AG04450 (cell line): ENCODE data around the gene TGM2. TPM values are rescaled to one million over a fixed set of nuclear protein-coding genes. Genes with fewer than 3 reads are reported as not detected.

Experiments used
- CTCF ChIA-PET: fragments of 300-600, 350-600 bp; formaldehyde crosslinking; extraction: SDS; loops from one replicate; lab custom pipeline; 2022; ENCODE audit warnings: antibody characterized with exemption, inconsistent platforms; lab: Charles Lee
- POLR2A ChIA-PET: fragments of 350-600 bp; formaldehyde crosslinking; extraction: SDS; loops from one replicate; lab custom pipeline; 2021; ENCODE audit warnings: antibody characterized with exemption, inconsistent platforms; lab: Yijun Ruan, JAX
- DNase-seq: peaks from one replicate; pipeline ENCODE4 v3.0.0-alpha.2; 2011; ENCODE audit warnings: low read depth, low spot score
- H3K27ac ChIP-seq: one replicate; pipeline ENCODE4 v1.5.1; 2012; ENCODE audit warnings: low read depth, low read length, control low read depth
- H3K27me3 ChIP-seq: one replicate; pipeline ENCODE4 v1.6.0; 2012; ENCODE audit warnings: low read length; ENCODE audit not compliant: control insufficient read depth, insufficient read depth
- H3K4me3 ChIP-seq: 2 replicates; pipeline ENCODE4 v1.5.1; 2011; ENCODE audit warnings: mild to moderate bottlenecking, low read depth, low read length, control low read depth
- H3K9me3 ChIP-seq: 2 replicates; pipeline ENCODE4 v1.5.1; 2012; ENCODE audit warnings: low read length; ENCODE audit not compliant: control insufficient read depth, insufficient read depth
- polyA plus RNA-seq: library from polyadenylated mRNA; depleted of rRNA; stranded (reverse); fragments of >200 nt; gene quantifications from 2 replicates; pipeline ENCODE4 v1.2.3, GENCODE V29; 2011
- TF ChIP-seq, protein P1 (sequence below): IDR thresholded peaks from 2 replicates; pipeline ENCODE4 v1.5.1; 2011; ENCODE audit warnings: low read depth, low read length, control low read depth, inconsistent platforms

TGM2 gene
- polyA plus RNA-seq, 1 experiment: 326 TPM

DNA sequence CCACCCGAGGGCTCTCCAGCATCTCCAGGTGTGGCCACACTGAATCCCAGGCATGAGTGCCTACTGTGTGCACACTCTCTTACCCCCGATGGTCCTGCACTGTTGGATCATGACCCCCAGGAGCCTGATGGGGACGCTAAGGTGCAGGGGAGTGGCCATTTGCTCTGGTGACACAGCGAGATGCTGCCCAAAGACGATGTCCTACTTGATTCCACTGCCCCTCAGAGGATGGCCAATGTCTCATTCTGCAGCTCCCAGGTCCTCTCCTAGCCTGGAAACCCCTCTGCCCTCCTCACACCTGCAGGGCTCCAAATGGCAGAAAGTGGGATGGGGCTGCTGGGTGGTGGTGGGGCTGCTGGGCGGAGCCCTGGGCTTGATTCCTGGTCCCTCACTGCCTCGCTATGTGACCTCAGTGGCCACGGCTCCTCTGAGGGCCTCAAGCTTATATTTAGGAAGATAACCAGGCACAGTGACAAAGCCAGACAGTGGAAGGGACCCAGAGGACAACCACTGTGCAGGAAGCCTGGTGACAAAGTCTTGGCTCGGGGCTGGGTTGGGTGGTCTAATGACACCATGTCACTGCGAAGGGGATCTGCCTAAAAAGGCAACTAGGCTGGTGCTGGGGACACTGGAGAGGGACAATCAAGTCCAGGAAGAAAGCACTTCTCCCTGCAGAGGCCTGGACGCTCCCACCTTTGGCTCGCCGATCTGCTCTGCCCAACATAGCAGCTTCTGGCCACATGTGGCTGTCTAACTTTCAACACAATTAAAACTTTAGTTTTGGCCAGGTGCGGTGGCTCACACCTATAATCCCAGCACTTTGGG is 28.4 kb downstream of the TGM2 start:
- ChIA-PET CTCF (no interaction called here), POLR2A (interaction anchor here (1.3 kb wide), 1 partner anchor 85 kb away, joined by 3 read pairs; no protein-coding TSS in a partner anchor)
- no peak overlapping the region for H3K4me3 ChIP-seq
- H3K27ac ChIP-seq: no peak overlapping the region
- no peak for DNase-seq
- H3K9me3 ChIP-seq: no peaks in the 10 kb centered on the region
- no peaks in the 10 kb centered on the region for H3K27me3 ChIP-seq
- TF ChIP-seq, protein P1, sequence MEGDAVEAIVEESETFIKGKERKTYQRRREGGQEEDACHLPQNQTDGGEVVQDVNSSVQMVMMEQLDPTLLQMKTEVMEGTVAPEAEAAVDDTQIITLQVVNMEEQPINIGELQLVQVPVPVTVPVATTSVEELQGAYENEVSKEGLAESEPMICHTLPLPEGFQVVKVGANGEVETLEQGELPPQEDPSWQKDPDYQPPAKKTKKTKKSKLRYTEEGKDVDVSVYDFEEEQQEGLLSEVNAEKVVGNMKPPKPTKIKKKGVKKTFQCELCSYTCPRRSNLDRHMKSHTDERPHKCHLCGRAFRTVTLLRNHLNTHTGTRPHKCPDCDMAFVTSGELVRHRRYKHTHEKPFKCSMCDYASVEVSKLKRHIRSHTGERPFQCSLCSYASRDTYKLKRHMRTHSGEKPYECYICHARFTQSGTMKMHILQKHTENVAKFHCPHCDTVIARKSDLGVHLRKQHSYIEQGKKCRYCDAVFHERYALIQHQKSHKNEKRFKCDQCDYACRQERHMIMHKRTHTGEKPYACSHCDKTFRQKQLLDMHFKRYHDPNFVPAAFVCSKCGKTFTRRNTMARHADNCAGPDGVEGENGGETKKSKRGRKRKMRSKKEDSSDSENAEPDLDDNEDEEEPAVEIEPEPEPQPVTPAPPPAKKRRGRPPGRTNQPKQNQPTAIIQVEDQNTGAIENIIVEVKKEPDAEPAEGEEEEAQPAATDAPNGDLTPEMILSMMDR: no peak

DNA sequence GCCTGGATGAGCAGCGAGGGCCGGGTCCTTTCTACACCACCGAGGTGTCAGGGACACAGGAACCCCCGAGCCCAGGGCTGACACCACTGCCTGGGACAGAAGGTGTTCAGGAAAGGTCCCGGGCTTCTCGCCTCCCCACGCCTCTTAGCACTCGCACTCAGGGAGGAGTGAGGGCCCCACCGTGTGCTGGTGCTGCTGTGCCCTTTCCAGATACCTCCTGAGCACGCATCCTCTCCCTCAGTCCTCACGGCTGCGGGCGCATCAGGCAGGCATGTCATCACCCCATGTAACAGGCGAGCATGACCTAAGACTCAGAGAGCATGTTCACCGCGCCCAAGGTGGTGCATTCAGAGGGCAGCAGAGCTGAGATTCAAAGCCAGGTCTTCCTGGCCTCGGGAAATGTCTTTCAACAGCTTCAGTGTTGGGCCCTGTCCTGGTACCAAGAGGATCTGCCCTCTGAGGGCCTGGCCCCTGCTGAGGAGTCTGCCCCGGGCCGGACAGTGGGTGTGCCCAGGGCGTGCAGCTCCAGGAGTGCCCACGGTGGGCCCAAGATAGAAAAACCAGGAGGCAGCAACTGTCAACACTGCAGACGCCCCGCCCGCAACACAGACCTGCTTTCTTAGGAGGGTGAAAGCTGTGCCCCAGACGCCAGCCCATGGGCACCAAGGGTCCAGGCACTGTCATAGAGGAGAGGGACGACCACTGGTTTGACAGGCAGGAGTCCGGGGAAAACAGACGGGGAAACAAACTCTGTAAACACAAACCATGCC is 29.2 kb downstream of the TGM2 start:
- H3K27ac ChIP-seq: peak overlapping the region; percentile 31
- TF ChIP-seq, protein P1: no peak
- ChIA-PET CTCF (no interaction called here), POLR2A (interaction anchor here (1.3 kb wide), 1 partner anchor 85 kb away, joined by 3 read pairs; no protein-coding TSS in a partner anchor)
- H3K27me3 ChIP-seq: no peaks in the 10 kb centered on the region
- H3K4me3 ChIP-seq: no peak overlapping the region
- H3K9me3 ChIP-seq: no peaks in the 10 kb centered on the region
- no peak for DNase-seq

DNA sequence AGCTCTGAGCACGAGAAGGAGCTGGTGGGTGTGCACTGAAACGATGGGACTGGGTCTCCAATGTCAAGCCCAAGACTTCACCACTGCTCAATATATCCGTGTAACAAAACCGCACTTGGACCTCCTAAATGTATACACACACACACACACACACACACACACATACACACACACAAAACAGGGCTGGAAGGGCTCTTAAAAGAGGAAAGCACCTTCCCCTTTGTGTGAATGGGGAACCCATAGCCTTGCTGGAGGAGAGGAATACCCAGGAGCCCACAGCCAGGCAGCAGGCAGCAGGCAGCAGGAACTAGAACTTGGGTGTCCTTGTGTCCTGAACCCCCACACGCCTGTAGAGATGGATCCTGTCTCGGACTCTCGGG is 29.8 kb downstream of the TGM2 start:
- no peaks in the 10 kb centered on the region for H3K27me3 ChIP-seq
- peak overlapping the region; percentile 47 for H3K27ac ChIP-seq
- TF ChIP-seq, protein P1: no peak
- no peak overlapping the region for H3K4me3 ChIP-seq
- CTCF ChIA-PET: no interaction called here
- no peaks in the 10 kb centered on the region; the same call in 1 of the 2 replicates for H3K9me3 ChIP-seq
- no peak for DNase-seq
- POLR2A ChIA-PET: interaction anchor here (1.3 kb wide), 1 partner anchor 86 kb away, joined by 3 read pairs; no protein-coding TSS in a partner anchor

- Histone ChIP-seq H3K27me3 (no peaks in the 10 kb centered on the region), H3K4me3 (no peak overlapping the region), H3K27ac (peak overlapping the region; percentile 47), H3K9me3 (no peaks in the 10 kb centered on the region; the same call in 1 of the 2 replicates)
- TF ChIP-seq, protein P1: no peak
- ChIA-PET CTCF (no interaction called here), POLR2A (interaction anchor here (0.6 to 1.3 kb wide), 2 partner anchors 72 to 87 kb away, joined by 3 read pairs; no protein-coding TSS in a partner anchor)
- DNase-seq: no peak
Observed at GRCh38 chr20:38134427-38135270, 30.4 kb downstream of the TGM2 start.
